Measurements from ENCODE around the gene HADH.
"Not testable (repeated sequence)": the region's sequence is repeated elsewhere in the genome, so short reads cannot be mapped to it uniquely, and the experiment has no call there.

Gene HADH

GRCh38 chr4:107996949-107997788, 7.5 kb downstream of the HADH start:
- no peak for DNase-seq

- no peak for DNase-seq
Observed at GRCh38 chr4:107997794-107998193, 8.1 kb downstream of the HADH start.

- DNase-seq: no peak
Observed at GRCh38 chr4:107999932-108000539, 10.3 kb downstream of the HADH start.

GRCh38 chr4:108001540-108002135, 11.9 kb downstream of the HADH start:
- DNase-seq: no peak

GRCh38 chr4:108003982-108004515, 14.4 kb downstream of the HADH start:
- no peak for DNase-seq

GRCh38 chr4:108004646-108005045, 15.0 kb downstream of the HADH start:
- no peak for DNase-seq

GRCh38 chr4:108005807-108006206, 16.1 kb downstream of the HADH start:
- DNase-seq: no peak

GRCh38 chr4:108006361-108006760, 16.7 kb downstream of the HADH start:
- DNase-seq: no peak

GRCh38 chr4:108007984-108008383, 18.3 kb downstream of the HADH start:
- DNase-seq: no peak

GRCh38 chr4:108008721-108009120, 19.0 kb downstream of the HADH start:
- DNase-seq: no peak

- DNase-seq: no peak
Observed at GRCh38 chr4:108010167-108010566, 20.5 kb downstream of the HADH start.

GRCh38 chr4:108012382-108012781, 22.7 kb downstream of the HADH start:
- not testable (repeated sequence) for DNase-seq

GRCh38 chr4:108013327-108013726, 23.6 kb downstream of the HADH start:
- no peak for DNase-seq

GRCh38 chr4:108013955-108014354, 24.3 kb downstream of the HADH start:
- DNase-seq: no peak

GRCh38 chr4:108018040-108018883, 28.6 kb downstream of the HADH start:
- peak; percentile 84 for DNase-seq

GRCh38 chr4:108018884-108019187, 29.1 kb downstream of the HADH start:
- no peak for DNase-seq

- no peak for DNase-seq
Observed at GRCh38 chr4:108024085-108024877, 34.6 kb downstream of the HADH start.

- DNase-seq: no peak
Observed at GRCh38 chr4:108024878-108025165, 35.1 kb downstream of the HADH start.

GRCh38 chr4:108029016-108029720, 39.5 kb downstream of the HADH start:
- peak; percentile 58 for DNase-seq

GRCh38 chr4:108029731-108030130, 40.0 kb downstream of the HADH start:
- no peak for DNase-seq

GRCh38 chr4:108030332-108030731, 40.6 kb downstream of the HADH start:
- peak; percentile 61 for DNase-seq

Data from stimulated activated CD4-positive, alpha-beta T cell treated with anti-CD3 and anti-CD28 coated beads, Interleukin-12 subunit alpha, Interleukin-12 subunit beta, amount 100 ng/mL, for 4 hours (primary cell).